Epidermal melanocyte (primary cell): Measurements from ENCODE around the gene GREB1.
A peak's percentile ranks its signal among the peaks of the same experiment; 100 is the strongest.
"Not testable (repeated sequence)": the region's sequence is repeated elsewhere in the genome, so short reads cannot be mapped to it uniquely, and the experiment has no call there.

ENCODE experiments used
- DNase-seq: peaks from one replicate; pipeline ENCODE4 v3.0.0; 2011; ENCODE audit warnings: low spot score; ENCODE audit not compliant: insufficient read length

Gene GREB1

GRCh38 chr2:11659851-11660250, 126.0 kb downstream of the GREB1 start:
- DNase-seq = no peak

GRCh38 chr2:11660396-11660795, 126.6 kb downstream of the GREB1 start:
- DNase-seq = not testable (repeated sequence)

- DNase-seq = no peak
These were observed 128.1 kb downstream of the GREB1 start for GRCh38 chr2:11661891-11662435.

- no peak for DNase-seq
These were observed 129.0 kb downstream of the GREB1 start for GRCh38 chr2:11662882-11663281.

- DNase-seq = no peak
These were observed 129.6 kb downstream of the GREB1 start for GRCh38 chr2:11663427-11663826.

GRCh38 chr2:11665028-11665427, 131.2 kb downstream of the GREB1 start:
- DNase-seq = no peak

- DNase-seq = no peak
These were observed 131.9 kb downstream of the GREB1 start for GRCh38 chr2:11665510-11666362.

GRCh38 chr2:11667194-11667593, 133.3 kb downstream of the GREB1 start:
- no peak for DNase-seq

- DNase-seq = no peak
These were observed 134.2 kb downstream of the GREB1 start for GRCh38 chr2:11667866-11668637.

- peak; percentile 59 for DNase-seq
These were observed 135.8 kb downstream of the GREB1 start, which contains the start of gene NTSR2 for GRCh38 chr2:11669454-11670291. Gene NTSR2, minus strand, starts transcription at chr2:11670195. Its CDS starts 66 bp downstream, at chr2:11670129.

- no peak for DNase-seq
These were observed 138.6 kb downstream of the GREB1 start for GRCh38 chr2:11672407-11672806.

GRCh38 chr2:11674983-11675382, 141.1 kb downstream of the GREB1 start:
- DNase-seq = no peak

GRCh38 chr2:11675423-11676112, 141.7 kb downstream of the GREB1 start:
- DNase-seq = no peak

- no peak for DNase-seq
These were observed 142.8 kb downstream of the GREB1 start for GRCh38 chr2:11676640-11677039.

GRCh38 chr2:11677136-11678055, 143.6 kb downstream of the GREB1 start:
- DNase-seq = no peak

- DNase-seq = no peak
These were observed 144.6 kb downstream of the GREB1 start for GRCh38 chr2:11678306-11678960.

GRCh38 chr2:11679016-11679415, 145.2 kb downstream of the GREB1 start:
- no peak for DNase-seq

- no peak for DNase-seq
These were observed 145.8 kb downstream of the GREB1 start for GRCh38 chr2:11679486-11680181.
